ENCODE results near the gene TMEM132A. TPM values are rescaled to one million over a fixed set of nuclear protein-coding genes. Genes with fewer than 3 reads are reported as not detected.

The TMEM132A gene
- total RNA-seq, 1 experiment from 2014 or later = 114 TPM

GRCh38 chr11:60947700-60948099 is 23.4 kb downstream of the TMEM132A start (continued):
- TF ChIP-seq CREM (CRISPR knock-in tag; IDR thresholded peaks at IDR 0.05) (no peak), TEAD4 (CRISPR knock-in tag; IDR thresholded peaks at IDR 0.05) (no peak), ZBTB21 (CRISPR knock-in tag; IDR thresholded peaks at IDR 0.05; ENCODE audit: borderline replicate concordance) (no peak), SOX15 (CRISPR knock-in tag; IDR thresholded peaks at IDR 0.05) (no peak), MYBL2 (CRISPR knock-in tag; IDR thresholded peaks at IDR 0.05) (no peak), ZNF121 (CRISPR knock-in tag; IDR thresholded peaks at IDR 0.05) (no peak), ATF2 (CRISPR knock-in tag; IDR thresholded peaks at IDR 0.05; ENCODE audit: borderline replicate concordance, low read depth) (no peak)

- no peaks in the 10 kb centered on the region for H3K36me3 Mint-ChIP-seq
- no peak overlapping the region for H3K27ac Mint-ChIP-seq
- DNase-seq (ENCODE audit: low spot score) (no peak), ATAC-seq (no peak)
- POLR2A ChIA-PET = interaction anchor here (0.6 kb wide), 1 partner anchor 28 kb away, joined by 3 read pairs; no protein-coding TSS in a partner anchor
- CTCF ChIA-PET = interaction anchor here (0.6 to 1.0 kb wide), 3 partner anchors 22 to 49 kb away, joined by 3 to 9 read pairs (median 6); no protein-coding TSS in a partner anchor
- H3K4me1 Mint-ChIP-seq = peaks cover 35% of the 10 kb centered on the region
- no peaks in the 10 kb centered on the region for H3K9me3 Mint-ChIP-seq
- peaks cover 39% of the 10 kb centered on the region for H3K27me3 Mint-ChIP-seq (ENCODE audit: low read depth)
- no peak overlapping the region for H3K4me3 Mint-ChIP-seq
- TF ChIP-seq AR (CRISPR knock-in tag; IDR thresholded peaks at IDR 0.05) (no peak), AFF4 (CRISPR knock-in tag; IDR thresholded peaks at IDR 0.05; ENCODE audit: borderline replicate concordance) (no peak), FOXK1 (CRISPR knock-in tag; IDR thresholded peaks at IDR 0.05) (no peak), CREB1 (CRISPR knock-in tag; IDR thresholded peaks at IDR 0.05) (no peak), KAT7 (CRISPR knock-in tag; IDR thresholded peaks at IDR 0.05; ENCODE audit: borderline replicate concordance) (no peak), NR1H2 (CRISPR knock-in tag; IDR thresholded peaks at IDR 0.05) (no peak), RORB (CRISPR knock-in tag; IDR thresholded peaks at IDR 0.05) (no peak), ARID4B (CRISPR knock-in tag; IDR thresholded peaks at IDR 0.05; ENCODE audit: borderline replicate concordance) (no peak), NR3C1 (CRISPR knock-in tag; conservative IDR thresholded peaks at IDR 0.05; ENCODE audit: low read depth) (no peak), E2F4 (CRISPR knock-in tag; IDR thresholded peaks at IDR 0.05; ENCODE audit: borderline replicate concordance, low read depth) (no peak), E2F5 (CRISPR knock-in tag; IDR thresholded peaks at IDR 0.05) (no peak), HMGXB4 (CRISPR knock-in tag; IDR thresholded peaks at IDR 0.05) (no peak), TEAD1 (CRISPR knock-in tag; IDR thresholded peaks at IDR 0.05) (no peak), OVOL2 (CRISPR knock-in tag; IDR thresholded peaks at IDR 0.05; ENCODE audit: borderline replicate concordance) (no peak)
These were observed 24.0 kb downstream of the TMEM132A start for GRCh38 chr11:60948250-60948649.
